ENCODE measurements around the gene KLHL3. TPM values are rescaled to one million over a fixed set of nuclear protein-coding genes. Genes with fewer than 3 reads are reported as not detected.

KLHL3 gene
- total and polyA plus RNA-seq, 2 experiments from 2014 or later: 4.9 to 10.8 TPM

GRCh38 chr5:137750436-137750835 is 14.5 kb upstream of the KLHL3 start:
- ATAC-seq (no peak), DNase-seq (ENCODE audit: low spot score) (no peak)
- Histone ChIP-seq H3K27me3 (ENCODE audit: insufficient read depth) (no peaks in the 10 kb centered on the region), H3K4me1 (ENCODE audit: insufficient read depth) (peaks cover 23% of the 10 kb centered on the region), H2AFZ (no peak overlapping the region), H3K79me2 (replicated peaks; ENCODE audit: insufficient read depth) (peaks cover 48% of the 10 kb centered on the region), H3K4me2 (peak overlapping the region; percentile 75), H3K9me2 (ENCODE audit: insufficient read depth) (no peaks in the 10 kb centered on the region), H3F3A (replicated peaks; ENCODE audit: low read depth) (0 out of 2 replicates have a peak, but pooled peaks cover 3% of the 10 kb centered on the region), H3K4me3 (peak overlapping the region; percentile 61), H3K36me3 (ENCODE audit: insufficient read depth) (no peaks in the 10 kb centered on the region), H4K20me1 (replicated peaks; ENCODE audit: insufficient read depth) (peaks cover 37% of the 10 kb centered on the region), H3K27ac (ENCODE audit: low read depth) (no peak overlapping the region)
- Mint-ChIP-seq H3K4me3 (peak overlapping the region; percentile 92), H3K9me3 (no peaks in the 10 kb centered on the region), H3K27me3 (ENCODE audit: insufficient read depth, low read depth, poor library complexity) (peaks cover 8% of the 10 kb centered on the region), H3K27ac (no peak overlapping the region), H3K4me1 (peaks cover 18% of the 10 kb centered on the region), H3K36me3 (ENCODE audit: low read depth) (peaks cover 42% of the 10 kb centered on the region)
- TF ChIP-seq CTCF (conservative IDR thresholded peaks at IDR 0.05; ENCODE audit: low read depth in 2 of 2): no peak
- no peak for TF ChIP-seq NANOG (IDR thresholded peaks at IDR 0.05; ENCODE audit: borderline replicate concordance)
- no peak for TF ChIP-seq ZNF114 (CRISPR knock-in tag; IDR thresholded peaks at IDR 0.05)
- TF ChIP-seq REST (IDR thresholded peaks at IDR 0.05; ENCODE audit: unreplicated experiment): no peak
- no peak for TF ChIP-seq JUNB (IDR thresholded peaks at IDR 0.05; ENCODE audit: unreplicated experiment)
- no peak for TF ChIP-seq ZNF462 (CRISPR knock-in tag; IDR thresholded peaks at IDR 0.05)
- TF ChIP-seq EZH2 (IDR thresholded peaks at IDR 0.05; ENCODE audit: low read depth, unreplicated experiment): no peak
- no peak for TF ChIP-seq POLR2AphosphoS5 (IDR thresholded peaks at IDR 0.05; ENCODE audit: low read depth)
- no peak for TF ChIP-seq ZNF331 (CRISPR knock-in tag; IDR thresholded peaks at IDR 0.05; ENCODE audit: low read depth)
- no peak for TF ChIP-seq ETS1 (IDR thresholded peaks at IDR 0.05)

Measured in GM23338 (cell line).